Tibial nerve (tissue), 3 donors: ENCODE results near the gene OVCH2.

ENCODE experiments used
- EP300 ChIP-seq, 2 donors: sonication (generic); formaldehyde crosslinking; IDR thresholded peaks; one replicate each; pipeline ENCODE4 v1.6.1; 2017; ENCODE audit warnings: antibody characterized with exemption in 2 of 2, mild to moderate bottlenecking in 1 of 2
- POLR2A ChIP-seq, 2 donors: fragments of 450-650 bp; IDR thresholded peaks; one replicate each; pipeline ENCODE4 v1.6.1; 2017; ENCODE audit warnings: antibody characterized with exemption in 2 of 2, mild to moderate bottlenecking in 2 of 2, moderate library complexity in 2 of 2

DNA sequence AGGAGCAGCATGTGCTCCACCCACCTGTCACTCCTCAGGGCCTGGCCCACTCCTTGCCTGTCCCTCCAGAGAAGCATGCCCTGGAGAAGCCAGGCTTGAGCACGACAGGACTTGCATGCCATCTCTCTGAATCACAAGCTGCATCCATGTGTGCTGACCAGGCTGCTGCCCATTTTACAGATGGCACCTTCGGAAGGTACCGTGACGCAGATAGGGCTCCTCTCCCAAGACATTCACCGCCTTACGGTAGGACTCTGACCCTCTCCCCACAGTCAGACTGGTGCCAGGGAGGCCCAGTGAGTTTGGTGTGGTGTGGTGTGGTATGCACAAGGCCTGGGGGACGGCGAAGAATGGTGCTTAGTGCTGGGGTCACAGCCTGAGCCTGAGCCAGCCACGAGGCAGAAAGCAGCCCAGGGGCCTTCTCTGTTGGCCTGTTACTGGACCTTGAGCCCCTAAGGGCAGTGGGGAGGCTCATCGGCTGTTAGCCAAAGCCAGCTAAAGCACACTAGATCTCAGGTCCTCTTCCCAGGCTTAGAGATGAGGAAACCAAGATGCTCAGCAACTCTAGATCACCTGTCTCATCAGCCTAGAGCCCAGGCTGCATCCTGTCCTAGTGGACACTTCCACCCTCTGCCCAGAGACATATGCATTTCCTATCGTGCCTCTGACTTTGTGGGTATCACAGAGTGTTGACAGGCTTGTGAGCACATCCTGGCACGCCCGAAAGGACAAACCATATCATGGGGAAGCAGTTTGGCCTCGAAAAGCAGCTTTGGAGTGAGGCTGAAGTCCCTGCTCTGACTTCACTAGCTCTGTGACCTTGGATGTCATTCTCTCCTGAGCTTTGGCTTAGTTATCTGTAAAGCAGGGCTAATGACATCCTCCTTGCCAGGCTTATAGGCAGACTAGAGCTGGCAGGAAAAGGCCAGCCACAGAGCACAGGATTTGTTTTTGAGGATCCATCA is 50.7 kb downstream of the OVCH2 start:
- TF ChIP-seq POLR2A (IDR thresholded peaks at IDR 0.05) = no peak
- no peak for TF ChIP-seq EP300 (IDR thresholded peaks at IDR 0.05)
